ENCODE results near the gene COL15A1.
A peak's percentile ranks its signal among the peaks of the same experiment; 100 is the strongest.

Gene COL15A1

GRCh38 chr9:98977246-98977714 lies 33.6 kb downstream of the COL15A1 start:
- TF ChIP-seq, protein P1, sequence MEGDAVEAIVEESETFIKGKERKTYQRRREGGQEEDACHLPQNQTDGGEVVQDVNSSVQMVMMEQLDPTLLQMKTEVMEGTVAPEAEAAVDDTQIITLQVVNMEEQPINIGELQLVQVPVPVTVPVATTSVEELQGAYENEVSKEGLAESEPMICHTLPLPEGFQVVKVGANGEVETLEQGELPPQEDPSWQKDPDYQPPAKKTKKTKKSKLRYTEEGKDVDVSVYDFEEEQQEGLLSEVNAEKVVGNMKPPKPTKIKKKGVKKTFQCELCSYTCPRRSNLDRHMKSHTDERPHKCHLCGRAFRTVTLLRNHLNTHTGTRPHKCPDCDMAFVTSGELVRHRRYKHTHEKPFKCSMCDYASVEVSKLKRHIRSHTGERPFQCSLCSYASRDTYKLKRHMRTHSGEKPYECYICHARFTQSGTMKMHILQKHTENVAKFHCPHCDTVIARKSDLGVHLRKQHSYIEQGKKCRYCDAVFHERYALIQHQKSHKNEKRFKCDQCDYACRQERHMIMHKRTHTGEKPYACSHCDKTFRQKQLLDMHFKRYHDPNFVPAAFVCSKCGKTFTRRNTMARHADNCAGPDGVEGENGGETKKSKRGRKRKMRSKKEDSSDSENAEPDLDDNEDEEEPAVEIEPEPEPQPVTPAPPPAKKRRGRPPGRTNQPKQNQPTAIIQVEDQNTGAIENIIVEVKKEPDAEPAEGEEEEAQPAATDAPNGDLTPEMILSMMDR (IDR thresholded peaks at IDR 0.05; ENCODE audit: low read depth, low read length) = no peak
- no peak for DNase-seq (ENCODE audit: extremely low read depth, low read depth)

GRCh38 chr9:98977813-98978212 lies 34.1 kb downstream of the COL15A1 start:
- TF ChIP-seq, protein P1 (IDR thresholded peaks at IDR 0.05; ENCODE audit: low read depth, low read length) = no peak
- DNase-seq (ENCODE audit: extremely low read depth, low read depth) = no peak

GRCh38 chr9:98978231-98978681 lies 34.5 kb downstream of the COL15A1 start:
- TF ChIP-seq, protein P1 (IDR thresholded peaks at IDR 0.05; ENCODE audit: low read depth, low read length) = no peak
- DNase-seq (ENCODE audit: extremely low read depth, low read depth) = no peak

DNA sequence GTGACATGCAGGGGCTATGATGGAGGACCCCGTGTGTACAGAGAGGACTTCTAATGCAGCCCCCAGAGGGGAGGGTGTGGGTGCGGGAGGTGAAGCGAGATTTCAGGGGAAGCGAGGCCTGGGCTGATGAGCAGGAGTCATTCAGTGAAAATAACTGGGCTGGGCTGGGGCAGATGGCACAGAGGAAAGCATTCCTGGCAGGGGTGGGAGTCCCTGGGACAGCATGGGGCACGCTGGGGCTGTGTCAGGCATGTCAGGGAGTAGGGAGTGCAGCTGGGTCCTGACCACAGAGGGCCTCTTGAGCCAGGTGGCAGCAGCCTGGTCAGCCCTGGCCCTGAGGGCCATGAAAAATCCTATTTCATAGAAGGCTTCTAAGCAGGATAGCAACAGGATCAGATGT lies 36.6 kb downstream of the COL15A1 start:
- no peak for DNase-seq (ENCODE audit: extremely low read depth, low read depth)
- TF ChIP-seq, protein P1 (IDR thresholded peaks at IDR 0.05; ENCODE audit: low read depth, low read length) = no peak

DNA sequence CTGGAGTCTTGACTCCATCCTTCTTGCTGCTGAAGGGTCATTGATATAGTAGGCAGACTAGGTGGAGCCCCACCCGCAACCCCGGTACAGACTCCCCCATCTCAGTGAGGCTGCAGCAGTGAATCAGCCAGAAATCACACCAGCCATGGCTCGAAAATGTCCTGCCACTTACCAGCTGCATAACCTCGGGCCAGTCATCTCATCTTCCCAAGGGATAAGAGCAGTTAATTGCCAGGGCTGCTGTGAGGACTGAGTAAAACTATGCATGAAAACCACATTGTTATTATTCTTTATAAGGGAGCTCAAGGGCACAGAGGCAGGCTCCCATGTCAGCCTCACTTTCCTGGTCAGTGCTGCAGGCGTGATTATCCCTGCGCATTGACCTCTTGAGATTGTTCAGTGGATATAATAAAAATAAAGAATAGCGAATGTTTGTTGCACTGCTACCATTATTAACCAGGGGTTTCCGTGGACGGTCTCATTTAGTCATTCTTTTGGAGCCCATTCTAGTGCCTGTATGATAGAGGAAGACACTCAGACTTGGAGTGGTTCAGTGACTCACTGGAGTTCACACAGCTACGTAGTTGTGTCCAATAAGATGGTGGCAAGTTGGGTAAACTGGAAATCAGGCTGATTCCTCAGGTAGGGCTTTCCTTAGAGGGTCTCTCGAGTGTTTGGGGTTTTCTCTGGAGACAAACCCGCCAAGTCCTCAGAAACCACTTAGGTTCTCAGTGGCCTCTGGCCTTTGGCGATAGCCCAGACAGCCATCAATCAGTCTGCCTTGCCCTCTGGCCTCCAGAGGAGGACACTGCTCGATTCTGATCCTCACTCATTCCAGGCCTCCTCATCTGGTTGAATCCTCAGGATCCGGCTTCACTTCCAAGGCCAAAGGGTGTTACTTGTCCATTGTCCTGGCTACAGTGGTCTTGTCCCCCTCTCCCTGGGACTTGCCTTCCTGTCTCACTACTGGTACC lies 39.9 kb downstream of the COL15A1 start:
- DNase-seq (ENCODE audit: extremely low read depth, low read depth) = peak; percentile 81

GRCh38 chr9:98985596-98985995 lies 41.9 kb downstream of the COL15A1 start:
- TF ChIP-seq, protein P1 (IDR thresholded peaks at IDR 0.05; ENCODE audit: low read depth, low read length) = no peak
- no peak for DNase-seq (ENCODE audit: extremely low read depth, low read depth)

More for the DNA sequence above, 39.9 kb downstream of the COL15A1 start:
- TF ChIP-seq, protein P1 (IDR thresholded peaks at IDR 0.05; ENCODE audit: low read depth, low read length) = no peak
